K562 (cell line): Measurements from ENCODE around the gene PPARGC1A. TPM values are rescaled to one million over a fixed set of nuclear protein-coding genes. Genes with fewer than 3 reads are reported as not detected.

Experiments used
- ATAC-seq: fragments of 200-7000 bp; cut with Tn5 transposase; 3 replicates; pipeline ENCODE4 v1.9.1; 2020; ENCODE audit warnings: moderate library complexity
- BruUV-seq: library from RNA; stranded (reverse); fragments of 400-500 nt; replicated peaks from 2 replicates; lab custom pipeline; 2021; lab: Mats Ljungman, UMichigan
- CTCF ChIA-PET: fragments of 300-600 bp; formaldehyde crosslinking; extraction: SDS; loops from one replicate; lab custom pipeline; 2021; ENCODE audit warnings: low intra/inter-chr PET ratio; lab: Yijun Ruan, JAX
- POLR2A ChIA-PET: fragments of 300-600, 350-650 bp; sonication (Branson Sonifier 250); formaldehyde crosslinking; extraction: SDS; loops from one replicate; lab custom pipeline; 2021; ENCODE audit warnings: antibody characterized with exemption, inconsistent platforms; lab: Yijun Ruan, JAX
- DNase-seq, 4 experiments: peaks; one replicate each; pipeline versions ENCODE4 v3.0.0 to v3.0.0-alpha.2; 2011 to 2018; ENCODE audit warnings: low spot score in 3 of 4, mixed read lengths in 3 of 4; ENCODE audit errors: extremely low read depth in 1 of 4
- FAIRE-seq: peaks from 2 replicates; lab custom pipeline; 2011; peaks lifted over from hg19 to GRCh38; lab: Jason Lieb, UNC
- H2AFZ ChIP-seq: 2 replicates; pipeline ENCODE4 v1.6.0; 2011; ENCODE audit warnings: low read depth, low read length, control low read depth, inconsistent platforms
- H3K27ac ChIP-seq: fragments of 200-600 bp; 3 replicates; pipeline ENCODE4 v1.8.0; 2011; ENCODE audit warnings: low read depth, mild to moderate bottlenecking, control low read depth, inconsistent platforms, low read length, moderate library complexity, mixed read lengths; ENCODE audit errors: extremely low read depth
- H3K27me3 ChIP-seq, 2 experiments: fragments of 300-600 bp in 1 of 2; 2 replicates in 1 of 2; 3 replicates in 1 of 2; pipeline versions ENCODE4 v1.6.0 to v1.8.0; 2011; ENCODE audit warnings: inconsistent platforms in 2 of 2, low read length in 2 of 2, mild to moderate bottlenecking in 1 of 2, mixed read lengths in 1 of 2, moderate library complexity in 1 of 2; ENCODE audit not compliant: control insufficient read depth in 2 of 2, insufficient read depth in 2 of 2
- H3K36me3 ChIP-seq: fragments of 300-600 bp; 3 replicates; pipeline ENCODE4 v1.8.0; 2011; ENCODE audit warnings: mild to moderate bottlenecking, low read length, inconsistent platforms; ENCODE audit not compliant: control insufficient read depth, insufficient read depth
- H3K4me1 ChIP-seq, 2 experiments: fragments of 200-600 bp in 1 of 2; replicated peaks in 1 of 2; 2 replicates in 1 of 2; 3 replicates in 1 of 2; pipeline versions ENCODE4 v1.5.1 to v1.8.0; 2011; ENCODE audit warnings: inconsistent platforms in 2 of 2, low read length in 2 of 2, mild to moderate bottlenecking in 1 of 2, mixed read lengths in 1 of 2, moderate library complexity in 1 of 2; ENCODE audit not compliant: control insufficient read depth in 2 of 2, insufficient read depth in 2 of 2
- H3K4me2 ChIP-seq: 2 replicates; pipeline ENCODE4 v1.6.1; 2011; ENCODE audit warnings: low read length, control low read depth, inconsistent platforms, mixed read lengths; ENCODE audit not compliant: insufficient read depth
- H3K4me3 ChIP-seq: fragments of 200-600 bp; sonication (generic), shearing (Covaris generic); 2 replicates; pipeline ENCODE4 v1.5.1; 2016; ENCODE audit warnings: control low read depth, inconsistent platforms
- H3K79me2 ChIP-seq: fragments of 200-600 bp; 3 replicates; pipeline ENCODE4 v1.8.0; 2011; ENCODE audit warnings: low read length, inconsistent platforms; ENCODE audit not compliant: control insufficient read depth, insufficient read depth
- H3K9ac ChIP-seq, 2 experiments: 2 replicates each; pipeline versions ENCODE4 v1.6.0 to v1.6.1; 2011; ENCODE audit warnings: low read depth in 2 of 2, low read length in 2 of 2, control low read depth in 1 of 2, inconsistent platforms in 1 of 2, mild to moderate bottlenecking in 1 of 2, mixed read lengths in 1 of 2; ENCODE audit not compliant: insufficient read depth in 1 of 2
- H3K9me1 ChIP-seq: one replicate; pipeline ENCODE4 v1.6.0; 2011; ENCODE audit warnings: inconsistent platforms, mild to moderate bottlenecking, low read length, moderate library complexity; ENCODE audit not compliant: control insufficient read depth, insufficient read depth
- H3K9me3 ChIP-seq: replicated peaks from 2 replicates; pipeline ENCODE4 v1.5.1; 2011; ENCODE audit warnings: low read depth, low read length, inconsistent platforms; ENCODE audit not compliant: control insufficient read depth, insufficient read depth
- H4K20me1 ChIP-seq: replicated peaks from 2 replicates; pipeline ENCODE4 v1.6.1; 2011; ENCODE audit warnings: low read length, inconsistent platforms, mixed read lengths; ENCODE audit not compliant: control insufficient read depth, insufficient read depth
- BMI1 ChIP-seq: fragments of 150-350 bp; IDR thresholded peaks from 2 replicates; pipeline ENCODE4 v1.6.1; 2014; ENCODE audit warnings: low read length
- CBX3 ChIP-seq, 2 experiments: IDR thresholded peaks; 1 replicate in 1 of 2; 2 replicates in 1 of 2; pipeline ENCODE4 v1.6.1; 2012; ENCODE audit warnings: inconsistent platforms in 2 of 2, low read length in 2 of 2, borderline replicate concordance in 1 of 2, control low read depth in 1 of 2
- CCNT2 ChIP-seq: IDR thresholded peaks from 2 replicates; pipeline ENCODE4 v1.6.1; 2011; ENCODE audit warnings: borderline replicate concordance, low read depth, mild to moderate bottlenecking, moderate library complexity, mixed read lengths, low read length; ENCODE audit not compliant: insufficient read length; ENCODE audit errors: extremely low read depth
- ERF ChIP-seq: fragments of 450-650 bp; formaldehyde crosslinking; IDR thresholded peaks from 2 replicates; pipeline ENCODE4 v1.4.0; 2020; ENCODE audit warnings: mild to moderate bottlenecking, mixed read lengths
- ETS2 ChIP-seq: IDR thresholded peaks from 2 replicates; pipeline ENCODE4 v1.6.1; 2016; ENCODE audit warnings: borderline replicate concordance, missing genetic modification characterization, mild to moderate bottlenecking, moderate library complexity, missing compliant biosample characterization; ENCODE audit not compliant: poor library complexity, severe bottlenecking
- MTA2 ChIP-seq: fragments of 450-650 bp; IDR thresholded peaks from 2 replicates; pipeline ENCODE4 v1.6.1; 2016; ENCODE audit warnings: low read depth
- NFYB ChIP-seq: IDR thresholded peaks from 2 replicates; pipeline ENCODE4 v1.6.1; 2011; ENCODE audit warnings: mild to moderate bottlenecking, moderate library complexity; ENCODE audit not compliant: insufficient read length; ENCODE audit errors: extremely low read depth
- PYGO2 ChIP-seq: fragments of 450-650 bp; IDR thresholded peaks from 2 replicates; pipeline ENCODE4 v1.6.1; 2016; ENCODE audit warnings: mild to moderate bottlenecking, missing genetic modification characterization, moderate library complexity, missing compliant biosample characterization
- SREBF1 ChIP-seq: fragments of 150-350 bp; IDR thresholded peaks from 2 replicates; pipeline ENCODE4 v1.6.1; 2014; ENCODE audit warnings: antibody characterized with exemption, low read depth, low read length, borderline replicate concordance
- SRSF7 ChIP-seq: fragments of 200-400 bp; formaldehyde crosslinking; optimal IDR thresholded peaks from 2 replicates; pipeline ENCODE3; 2017; ENCODE audit warnings: mild to moderate bottlenecking, low read depth, low read length
- TAF15 ChIP-seq: fragments of 200-400 bp; formaldehyde crosslinking; IDR thresholded peaks from 2 replicates; pipeline ENCODE4 v1.6.1; 2017; ENCODE audit warnings: mild to moderate bottlenecking, low read depth, low read length, moderate library complexity
- TSC22D4 ChIP-seq: fragments of 450-650 bp; IDR thresholded peaks from 2 replicates; pipeline ENCODE4 v1.6.1; 2016; ENCODE audit warnings: missing genetic modification characterization, missing biosample characterization, control low read depth
- ZNF239 ChIP-seq: fragments of 250-450 bp; sonication (Bioruptor Pico); IDR thresholded peaks from 2 replicates; pipeline ENCODE4 v1.4.0; 2020; ENCODE audit warnings: mild to moderate bottlenecking
- ZNF583 ChIP-seq: fragments of 250-450 bp; sonication (Bioruptor Pico); IDR thresholded peaks from 2 replicates; pipeline ENCODE4 v1.4.0; 2020
- ZNF830 ChIP-seq: fragments of 250-450 bp; sonication (Bioruptor Pico); IDR thresholded peaks from 2 replicates; pipeline ENCODE4 v1.5.0; 2021; ENCODE audit warnings: mild to moderate bottlenecking
- WGBS: fragments of 100-300 bp; shearing (Covaris generic); methylation state at CpG from one replicate; pipeline ENCODE4 v1.1.6; 2016; ENCODE audit warnings: low coverage, mixed read lengths; ENCODE audit not compliant: insufficient coverage; ENCODE audit errors: missing lambda C conversion rate; 5-methylcytosine and 5-hydroxymethylcytosine counted together
- in situ Hi-C: fragments of 300-500 bp; cut with MboI; formaldehyde crosslinking; loops from 4 replicates; pipeline ENCODE4 v1.15.0; 2018; ENCODE audit warnings: inconsistent platforms, mixed read lengths
- intact Hi-C: fragments of 100-400 bp; cut with micrococcal nuclease; formaldehyde crosslinking; loops from 2 replicates; pipeline ENCODE4 v1.14.2; 2022
- polyA plus RNA-seq, 8 experiments: library from polyadenylated mRNA; depleted of rRNA in 4 of 8; stranded (reverse) in 5 of 8; unstranded in 3 of 8; fragments of >200 nt; fragmentation: Nextera tagmentation in 2 of 8; fragmentation: Illumina TruSeq in 1 of 8; extraction: Ambion mirVana in 2 of 8; extraction: Trizol in 1 of 8; gene quantifications; 2 replicates each; pipeline versions ENCODE4 v1.2.1 to v1.2.3, GENCODE V29; 2011 to 2014; ENCODE audit warnings: inconsistent platforms in 1 of 8, missing spikeins in 1 of 8
- total RNA-seq, 7 experiments: library from RNA; depleted of rRNA in 6 of 7; stranded (reverse); fragments of >200 nt in 6 of 7; fragmentation: Illumina TruSeq in 2 of 7; extraction: Trizol in 2 of 7; gene quantifications; 2 replicates each; pipeline versions ENCODE4 v1.2.1 to v1.2.3, GENCODE V29; 2011 to 2021; ENCODE audit warnings: low replicate concordance in 1 of 7
- TF ChIP-seq, protein P1 (sequence below): fragments of 450-650 bp; IDR thresholded peaks from one replicate; pipeline ENCODE4 v1.6.1; 2018; ENCODE audit warnings: mild to moderate bottlenecking, moderate library complexity; ENCODE audit not compliant: partially characterized antibody
- TF ChIP-seq, protein P2 (sequence below): fragments of 450-650 bp; conservative IDR thresholded peaks from 2 replicates; pipeline ENCODE4 v1.6.1; 2016; ENCODE audit warnings: missing genetic modification characterization, low read depth, mild to moderate bottlenecking, missing compliant biosample characterization, moderate library complexity
- TF ChIP-seq, protein P3 (sequence below): fragments of 450-650 bp; formaldehyde crosslinking; IDR thresholded peaks from 2 replicates; pipeline ENCODE4 v1.4.0; 2020; ENCODE audit warnings: mild to moderate bottlenecking, moderate library complexity
- TF ChIP-seq, protein P4 (sequence below): fragments of 250-450 bp; sonication (Bioruptor Pico); IDR thresholded peaks from 2 replicates; pipeline ENCODE4 v1.4.0; 2020; ENCODE audit warnings: mild to moderate bottlenecking, moderate library complexity

Gene PPARGC1A
- total and polyA plus RNA-seq, 9 of the 15 experiments (the other 6 are each of a cell fraction or from before 2014, with no cell fraction given), result 0.02 TPM; not detected in 8

DNA sequence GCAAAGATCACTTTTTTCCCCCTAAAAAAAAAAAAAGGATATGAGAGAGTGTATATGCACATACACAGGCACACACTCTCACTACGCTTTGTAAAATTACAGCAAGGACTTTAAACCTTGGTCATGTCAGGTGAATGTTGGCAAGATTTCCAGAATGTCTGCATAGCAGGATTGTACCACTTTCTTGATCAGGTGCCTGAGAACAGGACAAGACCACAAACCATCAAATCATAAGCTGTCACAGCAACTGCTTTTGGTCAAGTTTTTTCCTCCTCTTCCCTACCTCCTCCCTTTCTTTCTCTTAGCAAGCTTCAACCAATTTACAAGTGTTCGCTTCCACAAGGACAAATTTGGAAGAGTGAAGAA, 15.3 kb downstream of the PPARGC1A start:
- ChIA-PET CTCF (no interaction called here), POLR2A (interaction anchor here (0.7 to 1.1 kb wide), 2 partner anchors 8 to 394 kb away, joined by 4 read pairs; no protein-coding TSS in a partner anchor)
- no peaks in the 10 kb centered on the region for H3K79me2 ChIP-seq
- H3K36me3 ChIP-seq, result no peaks in the 10 kb centered on the region
- TF ChIP-seq, protein P1, sequence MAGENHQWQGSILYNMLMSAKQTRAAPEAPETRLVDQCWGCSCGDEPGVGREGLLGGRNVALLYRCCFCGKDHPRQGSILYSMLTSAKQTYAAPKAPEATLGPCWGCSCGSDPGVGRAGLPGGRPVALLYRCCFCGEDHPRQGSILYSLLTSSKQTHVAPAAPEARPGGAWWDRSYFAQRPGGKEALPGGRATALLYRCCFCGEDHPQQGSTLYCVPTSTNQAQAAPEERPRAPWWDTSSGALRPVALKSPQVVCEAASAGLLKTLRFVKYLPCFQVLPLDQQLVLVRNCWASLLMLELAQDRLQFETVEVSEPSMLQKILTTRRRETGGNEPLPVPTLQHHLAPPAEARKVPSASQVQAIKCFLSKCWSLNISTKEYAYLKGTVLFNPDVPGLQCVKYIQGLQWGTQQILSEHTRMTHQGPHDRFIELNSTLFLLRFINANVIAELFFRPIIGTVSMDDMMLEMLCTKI, result no peak
- TF ChIP-seq BMI1 (no peak), CCNT2 (no peak), TSC22D4 (tag) (no peak), ZNF583 (no peak), PYGO2 (tag) (no peak), SREBF1 (no peak), SRSF7 (no peak), ZNF830 (CRISPR knock-in tag) (no peak), NFYB (no peak), ERF (CRISPR knock-in tag) (no peak), TAF15 (no peak), MTA2 (no peak), CBX3 (IDR thresholded peaks at IDR 0.05; ENCODE audit: borderline replicate concordance in 1 of 2, low read length in 2 of 2) (no peak), ETS2 (tag) (no peak), ZNF239 (no peak)
- TF ChIP-seq, protein P2, sequence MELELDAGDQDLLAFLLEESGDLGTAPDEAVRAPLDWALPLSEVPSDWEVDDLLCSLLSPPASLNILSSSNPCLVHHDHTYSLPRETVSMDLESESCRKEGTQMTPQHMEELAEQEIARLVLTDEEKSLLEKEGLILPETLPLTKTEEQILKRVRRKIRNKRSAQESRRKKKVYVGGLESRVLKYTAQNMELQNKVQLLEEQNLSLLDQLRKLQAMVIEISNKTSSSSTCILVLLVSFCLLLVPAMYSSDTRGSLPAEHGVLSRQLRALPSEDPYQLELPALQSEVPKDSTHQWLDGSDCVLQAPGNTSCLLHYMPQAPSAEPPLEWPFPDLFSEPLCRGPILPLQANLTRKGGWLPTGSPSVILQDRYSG (tag), result no peak
- TF ChIP-seq, protein P3, sequence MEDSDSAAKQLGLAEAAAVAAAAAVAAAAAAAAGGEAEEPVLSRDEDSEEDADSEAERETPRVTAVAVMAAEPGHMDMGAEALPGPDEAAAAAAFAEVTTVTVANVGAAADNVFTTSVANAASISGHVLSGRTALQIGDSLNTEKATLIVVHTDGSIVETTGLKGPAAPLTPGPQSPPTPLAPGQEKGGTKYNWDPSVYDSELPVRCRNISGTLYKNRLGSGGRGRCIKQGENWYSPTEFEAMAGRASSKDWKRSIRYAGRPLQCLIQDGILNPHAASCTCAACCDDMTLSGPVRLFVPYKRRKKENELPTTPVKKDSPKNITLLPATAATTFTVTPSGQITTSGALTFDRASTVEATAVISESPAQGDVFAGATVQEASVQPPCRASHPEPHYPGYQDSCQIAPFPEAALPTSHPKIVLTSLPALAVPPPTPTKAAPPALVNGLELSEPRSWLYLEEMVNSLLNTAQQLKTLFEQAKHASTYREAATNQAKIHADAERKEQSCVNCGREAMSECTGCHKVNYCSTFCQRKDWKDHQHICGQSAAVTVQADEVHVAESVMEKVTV (CRISPR knock-in tag), result no peak
- TF ChIP-seq, protein P4, sequence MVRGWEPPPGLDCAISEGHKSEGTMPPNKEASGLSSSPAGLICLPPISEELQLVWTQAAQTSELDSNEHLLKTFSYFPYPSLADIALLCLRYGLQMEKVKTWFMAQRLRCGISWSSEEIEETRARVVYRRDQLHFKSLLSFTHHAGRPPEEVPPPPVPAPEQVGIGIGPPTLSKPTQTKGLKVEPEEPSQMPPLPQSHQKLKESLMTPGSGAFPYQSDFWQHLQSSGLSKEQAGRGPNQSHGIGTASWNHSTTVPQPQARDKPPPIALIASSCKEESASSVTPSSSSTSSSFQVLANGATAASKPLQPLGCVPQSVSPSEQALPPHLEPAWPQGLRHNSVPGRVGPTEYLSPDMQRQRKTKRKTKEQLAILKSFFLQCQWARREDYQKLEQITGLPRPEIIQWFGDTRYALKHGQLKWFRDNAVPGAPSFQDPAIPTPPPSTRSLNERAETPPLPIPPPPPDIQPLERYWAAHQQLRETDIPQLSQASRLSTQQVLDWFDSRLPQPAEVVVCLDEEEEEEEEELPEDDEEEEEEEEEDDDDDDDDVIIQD, result no peak
- WGBS, result 0% methylated on average over 2 of the region's 2 CpGs
- no peak for FAIRE-seq
- no peak overlapping the region for H3K27ac ChIP-seq
- no peak overlapping the region for H3K4me3 ChIP-seq
- in situ Hi-C loops, result no loop called here
- no peak for ATAC-seq
- intact Hi-C loops, result no loop called here
- H3K9me3 ChIP-seq, result no peaks in the 10 kb centered on the region
- DNase-seq, result no peak
- H2AFZ ChIP-seq, result no peak overlapping the region
- H3K4me1 ChIP-seq, result no peaks in the 10 kb centered on the region
- no peaks in the 10 kb centered on the region for H4K20me1 ChIP-seq
- no peaks in the 10 kb centered on the region for H3K9me1 ChIP-seq
- no peaks in the 10 kb centered on the region for H3K27me3 ChIP-seq
- no peak overlapping the region for H3K4me2 ChIP-seq
- H3K9ac ChIP-seq, result no peak overlapping the region
- BruUV-seq, result no TSS peak
